Gastrocnemius medialis (tissue), 4 donors: ENCODE data around the gene SCNN1B. TPM values are rescaled to one million over a fixed set of nuclear protein-coding genes. Genes with fewer than 3 reads are reported as not detected.

Source experiments
- ATAC-seq, 2 donors: fragments of 150-250 bp; one replicate each; pipeline ENCODE4 v1.9.1; 2016
- DNase-seq, 2 donors: peaks; one replicate each; pipeline ENCODE4 v3.0.0-alpha.2; 2019
- H3K27ac ChIP-seq, 4 donors: fragments of 200-600 bp; sonication (generic); 1 replicate in 1 of 4; 2 replicates in 3 of 4; pipeline ENCODE4 v1.5.1; 2016 to 2018; ENCODE audit warnings: mild to moderate bottlenecking in 2 of 4, moderate library complexity in 1 of 4
- H3K27me3 ChIP-seq, 3 donors: fragments of 200-600 bp; sonication (generic) in 2 of 3; 1 replicate in 1 of 3; 2 replicates in 2 of 3; pipeline versions ENCODE4 v1.5.1 to v1.6.0; 2016 to 2019; ENCODE audit warnings: mild to moderate bottlenecking in 1 of 3, moderate library complexity in 1 of 3
- H3K36me3 ChIP-seq, 2 donors: fragments of 200-600 bp; sonication (generic) in 1 of 2; one replicate each; pipeline ENCODE4 v1.5.1; 2017 to 2018
- H3K4me1 ChIP-seq, 2 donors: fragments of 200-600 bp; sonication (generic) in 1 of 2; one replicate each; pipeline ENCODE4 v1.5.1; 2016 to 2017; ENCODE audit warnings: mild to moderate bottlenecking in 2 of 2
- H3K4me3 ChIP-seq, 4 donors: fragments of 200-600 bp; sonication (generic) in 3 of 4; 1 replicate in 1 of 4; 2 replicates in 3 of 4; pipeline ENCODE4 v1.5.1; 2016 to 2019; ENCODE audit warnings: mild to moderate bottlenecking in 2 of 4
- H3K9me3 ChIP-seq, 3 donors: fragments of 200-600 bp; sonication (generic) in 2 of 3; 1 replicate in 1 of 3; 2 replicates in 2 of 3; pipeline ENCODE4 v1.5.1; 2016 to 2019
- POLR2A ChIP-seq, 2 donors: fragments of 450-650 bp; IDR thresholded peaks; one replicate each; pipeline ENCODE4 v1.6.1; 2017; ENCODE audit warnings: antibody characterized with exemption in 2 of 2, mild to moderate bottlenecking in 2 of 2, moderate library complexity in 2 of 2
- in situ Hi-C, 4 donors: fragments of 200-750 bp; cut with MboI; loops; one replicate each; pipeline versions ENCODE4 v1.15.0 to v1.8.0; 2017; ENCODE audit warnings: low sequenced_read_pairs in 4 of 4
- intact Hi-C: fragments of 100-400 bp; cut with DNase I; formaldehyde crosslinking; loops from one replicate; pipeline ENCODE4 v1.15.1; 2023; ENCODE audit warnings: low total_unique reads
- total RNA-seq, 4 donors: library from RNA; depleted of rRNA; stranded (reverse); fragments of >200 nt; gene quantifications; one replicate each; pipeline versions ENCODE4 v1.1.0 to v1.2.3, GENCODE V29; 2016
- TF ChIP-seq, protein P1 (sequence below), 5 experiments: fragments of 450-650 bp in 3 of 5; fragments of 200-600 bp in 2 of 5; sonication (generic) in 2 of 5; IDR thresholded peaks in 4 of 5; conservative IDR thresholded peaks in 1 of 5; 1 replicate in 4 of 5; 2 replicates in 1 of 5; pipeline ENCODE4 v1.5.1; 2016 to 2019; ENCODE audit warnings: antibody characterized with exemption in 5 of 5, mild to moderate bottlenecking in 3 of 5, moderate library complexity in 3 of 5

Gene SCNN1B
- total RNA-seq, 4 donors from 2014 or later, result 0.81 to 2.3 (median 0.99) TPM

GRCh38 chr16:23368469-23368868 is 66.4 kb downstream of the SCNN1B start:
- no peak for DNase-seq
- in situ Hi-C loops, result no loop called here
- H3K27me3 ChIP-seq, result no peaks in the 10 kb centered on the region

GRCh38 chr16:23369416-23369815 is 67.3 kb downstream of the SCNN1B start:
- Histone ChIP-seq H3K36me3 (no peaks in the 10 kb centered on the region), H3K27ac (no peak overlapping the region), H3K4me1 (peaks cover 6 to 13% of the 10 kb centered on the region in 2 donors), H3K27me3 (no peaks in the 10 kb centered on the region), H3K4me3 (no peak overlapping the region), H3K9me3 (no peaks in the 10 kb centered on the region)
- DNase-seq (no peak), ATAC-seq (no peak)
- intact Hi-C loops, result loop anchor here (5.0 kb wide), 1 partner anchor 33 kb away; no protein-coding TSS in a partner anchor
- TF ChIP-seq, protein P1, sequence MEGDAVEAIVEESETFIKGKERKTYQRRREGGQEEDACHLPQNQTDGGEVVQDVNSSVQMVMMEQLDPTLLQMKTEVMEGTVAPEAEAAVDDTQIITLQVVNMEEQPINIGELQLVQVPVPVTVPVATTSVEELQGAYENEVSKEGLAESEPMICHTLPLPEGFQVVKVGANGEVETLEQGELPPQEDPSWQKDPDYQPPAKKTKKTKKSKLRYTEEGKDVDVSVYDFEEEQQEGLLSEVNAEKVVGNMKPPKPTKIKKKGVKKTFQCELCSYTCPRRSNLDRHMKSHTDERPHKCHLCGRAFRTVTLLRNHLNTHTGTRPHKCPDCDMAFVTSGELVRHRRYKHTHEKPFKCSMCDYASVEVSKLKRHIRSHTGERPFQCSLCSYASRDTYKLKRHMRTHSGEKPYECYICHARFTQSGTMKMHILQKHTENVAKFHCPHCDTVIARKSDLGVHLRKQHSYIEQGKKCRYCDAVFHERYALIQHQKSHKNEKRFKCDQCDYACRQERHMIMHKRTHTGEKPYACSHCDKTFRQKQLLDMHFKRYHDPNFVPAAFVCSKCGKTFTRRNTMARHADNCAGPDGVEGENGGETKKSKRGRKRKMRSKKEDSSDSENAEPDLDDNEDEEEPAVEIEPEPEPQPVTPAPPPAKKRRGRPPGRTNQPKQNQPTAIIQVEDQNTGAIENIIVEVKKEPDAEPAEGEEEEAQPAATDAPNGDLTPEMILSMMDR (IDR thresholded peaks at IDR 0.05 in 4 of 5, conservative IDR thresholded peaks at IDR 0.05 in 1 of 5), result no peak
- TF ChIP-seq POLR2A (IDR thresholded peaks at IDR 0.05), result no peak
- in situ Hi-C loops, result no loop called here

More at GRCh38 chr16:23368469-23368868, 66.4 kb downstream of the SCNN1B start:
- Histone ChIP-seq H3K4me1 (peaks cover 6 to 13% of the 10 kb centered on the region in 2 donors), H3K9me3 (no peaks in the 10 kb centered on the region), H3K4me3 (no peak overlapping the region), H3K27ac (no peak overlapping the region), H3K36me3 (no peaks in the 10 kb centered on the region)
- TF ChIP-seq POLR2A (IDR thresholded peaks at IDR 0.05), result no peak
- TF ChIP-seq, protein P1 (IDR thresholded peaks at IDR 0.05 in 4 of 5, conservative IDR thresholded peaks at IDR 0.05 in 1 of 5), result no peak
- ATAC-seq, result no peak
- intact Hi-C loops, result loop anchor here (5.0 kb wide), 1 partner anchor 34 kb away; no protein-coding TSS in a partner anchor

DNA sequence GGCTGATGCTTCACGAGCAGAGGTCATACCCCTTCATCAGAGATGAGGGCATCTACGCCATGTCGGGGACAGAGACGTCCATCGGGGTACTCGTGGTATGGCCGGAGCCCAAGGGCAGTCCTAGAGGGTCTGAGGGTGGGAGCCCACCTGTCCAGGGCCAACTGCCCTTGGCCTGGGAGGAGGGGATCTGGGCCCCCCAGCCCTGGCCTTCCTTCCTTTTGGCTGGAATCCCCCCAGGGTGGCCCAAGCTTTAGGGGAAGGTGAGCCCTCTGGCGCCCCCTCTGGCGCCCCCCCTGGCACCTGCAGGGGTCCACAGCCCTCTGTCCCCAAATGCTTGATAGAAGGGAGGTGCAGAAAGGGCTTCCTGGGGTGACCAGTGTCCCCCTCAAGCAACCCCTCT is 69.3 kb downstream of the SCNN1B start:
- ATAC-seq, result no peak
- Histone ChIP-seq H3K4me3 (no peak overlapping the region), H3K27me3 (no peaks in the 10 kb centered on the region), H3K36me3 (no peaks in the 10 kb centered on the region), H3K4me1 (peaks cover 0 to 3% of the 10 kb centered on the region in 2 donors), H3K27ac (no peak overlapping the region), H3K9me3 (no peaks in the 10 kb centered on the region)
- intact Hi-C loops, result no loop called here
- in situ Hi-C loops, result no loop called here
- DNase-seq, result no peak
- TF ChIP-seq POLR2A (IDR thresholded peaks at IDR 0.05), result no peak
- TF ChIP-seq, protein P1 (IDR thresholded peaks at IDR 0.05 in 4 of 5, conservative IDR thresholded peaks at IDR 0.05 in 1 of 5), result no peak

DNA sequence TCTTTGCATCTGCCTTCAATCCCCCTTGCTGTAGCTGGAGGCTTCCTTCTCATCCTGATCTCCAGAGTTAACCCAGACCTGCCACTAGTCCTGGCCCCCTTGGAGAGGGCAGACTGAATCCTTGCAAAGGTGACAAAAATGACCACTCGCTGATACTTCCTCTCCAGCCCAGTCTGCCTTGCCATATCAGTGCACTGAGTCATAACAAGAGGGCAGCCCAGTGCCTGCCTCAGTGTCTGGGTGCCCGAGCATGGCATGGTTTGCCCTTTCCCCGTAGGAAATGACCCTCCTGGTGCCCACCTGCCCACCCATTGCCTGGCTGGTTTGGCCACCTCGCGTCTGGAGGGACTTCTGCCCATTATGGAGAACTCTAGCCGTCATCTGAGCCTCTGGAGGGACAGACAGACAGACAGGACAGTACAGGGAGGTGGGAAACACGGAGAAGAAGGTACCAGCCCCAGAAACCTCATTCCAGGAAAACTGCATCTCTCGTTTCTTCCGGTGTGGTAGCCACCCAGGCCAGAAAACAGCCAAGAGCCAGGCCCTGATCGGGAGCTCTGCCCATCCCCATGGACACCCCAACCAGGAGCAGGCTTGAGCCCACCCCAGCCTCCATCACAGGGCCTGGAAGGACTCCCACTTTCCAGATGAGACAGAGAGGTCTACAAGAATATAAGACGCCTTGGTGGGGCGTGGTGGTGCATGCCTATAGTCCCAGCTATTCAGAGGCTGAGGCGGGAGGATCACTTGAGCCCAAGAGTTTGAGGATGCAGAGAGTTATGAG is 71.5 kb downstream of the SCNN1B start:
- DNase-seq (no peak), ATAC-seq (no peak)
- H3K9me3 ChIP-seq, result no peaks in the 10 kb centered on the region
- H3K36me3 ChIP-seq, result no peaks in the 10 kb centered on the region
- in situ Hi-C loops, result no loop called here
- intact Hi-C loops, result no loop called here
- H3K27ac ChIP-seq, result no peak overlapping the region
- H3K4me1 ChIP-seq, result no peaks in the 10 kb centered on the region
- no peaks in the 10 kb centered on the region for H3K27me3 ChIP-seq
- TF ChIP-seq, protein P1 (IDR thresholded peaks at IDR 0.05 in 4 of 5, conservative IDR thresholded peaks at IDR 0.05 in 1 of 5), result no peak
- TF ChIP-seq POLR2A (IDR thresholded peaks at IDR 0.05), result no peak
- H3K4me3 ChIP-seq, result no peak overlapping the region
